Thyroid gland (tissue), 4 donors: ENCODE results near the gene PCDH12. TPM values are rescaled to one million over a fixed set of nuclear protein-coding genes. Genes with fewer than 3 reads are reported as not detected.

Source experiments
- DNase-seq, 2 donors: peaks; one replicate each; pipeline ENCODE4 v3.0.0-alpha.2; 2019
- H3K27ac ChIP-seq, 3 donors: fragments of 200-600 bp; sonication (generic); 1 replicate in 2 of 3; 2 replicates in 1 of 3; pipeline ENCODE4 v1.5.1; 2016 to 2019; ENCODE audit warnings: mild to moderate bottlenecking in 1 of 3, moderate library complexity in 1 of 3
- H3K27me3 ChIP-seq: fragments of 200-600 bp; sonication (generic); one replicate; pipeline ENCODE4 v1.5.1; 2019
- H3K36me3 ChIP-seq, 2 donors: fragments of 200-600 bp; sonication (generic); one replicate each; pipeline ENCODE4 v1.5.1; 2016 to 2019
- H3K4me1 ChIP-seq, 2 donors: fragments of 200-600 bp; sonication (generic); one replicate each; pipeline ENCODE4 v1.5.1; 2017 to 2019
- H3K4me3 ChIP-seq, 3 donors: fragments of 200-600 bp; sonication (generic); replicated peaks in 1 of 3; 1 replicate in 2 of 3; 2 replicates in 1 of 3; pipeline ENCODE4 v1.5.1; 2016; ENCODE audit warnings: mild to moderate bottlenecking in 1 of 3
- H3K9me3 ChIP-seq: fragments of 200-600 bp; sonication (generic); one replicate; pipeline ENCODE4 v1.5.1; 2017
- POLR2A ChIP-seq, 2 donors: fragments of 450-650 bp; IDR thresholded peaks; one replicate each; pipeline ENCODE4 v1.6.1; 2017; ENCODE audit warnings: antibody characterized with exemption in 2 of 2, mild to moderate bottlenecking in 2 of 2, moderate library complexity in 1 of 2
- WGBS, 2 donors: methylation state at CpG; one replicate each; pipeline ENCODE4 v1.1.5; 2017; 5-methylcytosine and 5-hydroxymethylcytosine counted together
- intact Hi-C: fragments of 100-400 bp; cut with DNase I; formaldehyde crosslinking; loops from one replicate; pipeline ENCODE4 v1.15.1; 2023
- total RNA-seq, 4 donors: library from RNA; depleted of rRNA; stranded (reverse); fragments of >200 nt; gene quantifications; one replicate each; pipeline ENCODE4 v1.2.3, GENCODE V29; 2016
- TF ChIP-seq, protein P1 (sequence below), 6 experiments: fragments of 200-600 bp in 3 of 6; fragments of 450-650 bp in 3 of 6; sonication (generic) in 3 of 6; IDR thresholded peaks; one replicate each; pipeline ENCODE4 v1.5.1; 2016 to 2019; ENCODE audit warnings: antibody characterized with exemption in 6 of 6, mild to moderate bottlenecking in 2 of 6, inconsistent platforms in 1 of 6, moderate library complexity in 1 of 6

The PCDH12 gene
- total RNA-seq, 4 donors from 2014 or later = 7.7 to 23.2 (median 8.0) TPM

- Histone ChIP-seq H3K4me1 (peaks cover under 1 to 4% of the 10 kb centered on the region in 2 donors), H3K27ac (no peak overlapping the region), H3K9me3 (no peaks in the 10 kb centered on the region), H3K27me3 (no peaks in the 10 kb centered on the region), H3K4me3 (no peak overlapping the region), H3K36me3 (no peaks in the 10 kb centered on the region)
- 90 to 92% methylated on average over 2 of the region's 2 CpGs for WGBS, 2 donors
- intact Hi-C loops = no loop called here
- TF ChIP-seq, protein P1, sequence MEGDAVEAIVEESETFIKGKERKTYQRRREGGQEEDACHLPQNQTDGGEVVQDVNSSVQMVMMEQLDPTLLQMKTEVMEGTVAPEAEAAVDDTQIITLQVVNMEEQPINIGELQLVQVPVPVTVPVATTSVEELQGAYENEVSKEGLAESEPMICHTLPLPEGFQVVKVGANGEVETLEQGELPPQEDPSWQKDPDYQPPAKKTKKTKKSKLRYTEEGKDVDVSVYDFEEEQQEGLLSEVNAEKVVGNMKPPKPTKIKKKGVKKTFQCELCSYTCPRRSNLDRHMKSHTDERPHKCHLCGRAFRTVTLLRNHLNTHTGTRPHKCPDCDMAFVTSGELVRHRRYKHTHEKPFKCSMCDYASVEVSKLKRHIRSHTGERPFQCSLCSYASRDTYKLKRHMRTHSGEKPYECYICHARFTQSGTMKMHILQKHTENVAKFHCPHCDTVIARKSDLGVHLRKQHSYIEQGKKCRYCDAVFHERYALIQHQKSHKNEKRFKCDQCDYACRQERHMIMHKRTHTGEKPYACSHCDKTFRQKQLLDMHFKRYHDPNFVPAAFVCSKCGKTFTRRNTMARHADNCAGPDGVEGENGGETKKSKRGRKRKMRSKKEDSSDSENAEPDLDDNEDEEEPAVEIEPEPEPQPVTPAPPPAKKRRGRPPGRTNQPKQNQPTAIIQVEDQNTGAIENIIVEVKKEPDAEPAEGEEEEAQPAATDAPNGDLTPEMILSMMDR (IDR thresholded peaks at IDR 0.05) = no peak
- TF ChIP-seq POLR2A (IDR thresholded peaks at IDR 0.05) = no peak
- DNase-seq = no peak
Observed at GRCh38 chr5:141908796-141909195, 49.2 kb downstream of the PCDH12 start.

DNA sequence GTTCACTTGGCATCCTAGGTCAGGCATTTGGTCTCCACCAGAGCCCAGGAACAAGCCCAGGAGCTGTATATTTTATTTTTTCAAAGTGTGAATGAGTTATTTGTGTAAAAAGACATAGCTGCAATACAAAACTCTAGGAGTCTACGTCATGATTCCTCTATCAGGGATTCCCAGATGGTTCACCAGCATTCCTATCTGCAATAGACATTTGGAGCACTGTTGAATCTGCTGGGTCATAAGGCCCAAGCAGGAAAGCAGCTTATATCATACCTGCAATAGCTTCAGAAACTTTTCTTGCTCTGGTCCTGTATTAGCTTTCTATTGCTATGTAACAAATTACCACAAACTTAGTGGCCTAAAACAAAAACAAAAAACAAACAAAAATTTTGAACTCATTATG lies 51.0 kb downstream of the PCDH12 start:
- 0 to 5% methylated on average over 1 of the region's 1 CpG for WGBS, 2 donors
- peaks cover 0 to 4% of the 10 kb centered on the region in 2 donors for H3K4me1 ChIP-seq
- no peak for DNase-seq
- H3K4me3 ChIP-seq = no peak overlapping the region
- no peaks in the 10 kb centered on the region for H3K9me3 ChIP-seq
- intact Hi-C loops = no loop called here
- no peaks in the 10 kb centered on the region for H3K36me3 ChIP-seq
- TF ChIP-seq, protein P1 (IDR thresholded peaks at IDR 0.05) = no peak
- TF ChIP-seq POLR2A (IDR thresholded peaks at IDR 0.05) = no peak
- no peaks in the 10 kb centered on the region for H3K27me3 ChIP-seq
- no peak overlapping the region for H3K27ac ChIP-seq

GRCh38 chr5:141906517-141906916 lies 51.5 kb downstream of the PCDH12 start:
- no peak for TF ChIP-seq POLR2A (IDR thresholded peaks at IDR 0.05)
- TF ChIP-seq, protein P1 (IDR thresholded peaks at IDR 0.05) = no peak
- Histone ChIP-seq H3K4me3 (no peak overlapping the region), H3K4me1 (peaks cover 0 to 4% of the 10 kb centered on the region in 2 donors), H3K36me3 (no peaks in the 10 kb centered on the region), H3K27me3 (no peaks in the 10 kb centered on the region), H3K9me3 (no peaks in the 10 kb centered on the region), H3K27ac (no peak overlapping the region)
- WGBS, 2 donors = 5 to 43% methylated on average over 1 of the region's 1 CpG
- no peak for DNase-seq
- intact Hi-C loops = no loop called here

- no peak for TF ChIP-seq POLR2A (IDR thresholded peaks at IDR 0.05)
- TF ChIP-seq, protein P1 (IDR thresholded peaks at IDR 0.05) = no peak
- Histone ChIP-seq H3K4me3 (no peak overlapping the region), H3K9me3 (no peaks in the 10 kb centered on the region), H3K36me3 (no peaks in the 10 kb centered on the region), H3K4me1 (peaks cover 0 to 4% of the 10 kb centered on the region in 2 donors), H3K27me3 (no peaks in the 10 kb centered on the region), H3K27ac (peak overlapping the region in 1 of 3 donors; percentile 34)
- peak; percentile 77 to 81 for DNase-seq
- intact Hi-C loops = no loop called here
- WGBS, 2 donors = 42 to 57% methylated on average over 5 of the region's 5 CpGs
Observed at GRCh38 chr5:141904551-141904950, 53.5 kb downstream of the PCDH12 start.

DNA sequence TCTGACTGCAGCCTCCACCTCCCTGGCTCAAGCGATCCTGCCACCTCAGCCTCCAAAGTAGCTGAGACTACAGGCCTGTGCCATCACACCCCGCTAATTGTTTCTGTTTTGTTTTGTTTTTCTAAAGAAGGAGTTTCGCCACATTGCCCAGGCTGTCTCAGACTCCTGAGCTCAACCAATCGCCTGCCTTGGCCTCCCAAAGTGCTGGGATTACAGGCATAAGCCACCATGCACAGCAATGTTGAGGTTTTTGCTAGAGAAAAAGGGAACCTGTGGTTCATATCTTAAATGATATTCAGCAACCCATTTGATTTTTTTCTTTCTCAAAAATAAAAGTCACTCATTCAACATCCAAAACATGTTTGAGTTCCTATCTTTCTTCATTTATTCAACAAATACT lies 54.7 kb downstream of the PCDH12 start:
- TF ChIP-seq POLR2A (IDR thresholded peaks at IDR 0.05) = no peak
- TF ChIP-seq, protein P1 (IDR thresholded peaks at IDR 0.05) = no peak
- H3K4me3 ChIP-seq = no peak overlapping the region
- H3K27ac ChIP-seq = no peak overlapping the region
- intact Hi-C loops = no loop called here
- peak; percentile 32 to 36 for DNase-seq
- no peaks in the 10 kb centered on the region for H3K36me3 ChIP-seq
- no peaks in the 10 kb centered on the region for H3K27me3 ChIP-seq
- 67 to 76% methylated on average over 4 of the region's 4 CpGs for WGBS, 2 donors
- peaks cover 0 to 4% of the 10 kb centered on the region in 2 donors for H3K4me1 ChIP-seq
- no peaks in the 10 kb centered on the region for H3K9me3 ChIP-seq
